GM12874 (cell line): ENCODE data around the gene NPLOC4.

Experiments used
- TF ChIP-seq, protein P1 (sequence below): IDR thresholded peaks from 2 replicates; pipeline ENCODE4 v1.5.1; 2011; ENCODE audit warnings: low read depth, mild to moderate bottlenecking, control low read depth, low read length, moderate library complexity; ENCODE audit not compliant: insufficient read depth

Gene NPLOC4

DNA sequence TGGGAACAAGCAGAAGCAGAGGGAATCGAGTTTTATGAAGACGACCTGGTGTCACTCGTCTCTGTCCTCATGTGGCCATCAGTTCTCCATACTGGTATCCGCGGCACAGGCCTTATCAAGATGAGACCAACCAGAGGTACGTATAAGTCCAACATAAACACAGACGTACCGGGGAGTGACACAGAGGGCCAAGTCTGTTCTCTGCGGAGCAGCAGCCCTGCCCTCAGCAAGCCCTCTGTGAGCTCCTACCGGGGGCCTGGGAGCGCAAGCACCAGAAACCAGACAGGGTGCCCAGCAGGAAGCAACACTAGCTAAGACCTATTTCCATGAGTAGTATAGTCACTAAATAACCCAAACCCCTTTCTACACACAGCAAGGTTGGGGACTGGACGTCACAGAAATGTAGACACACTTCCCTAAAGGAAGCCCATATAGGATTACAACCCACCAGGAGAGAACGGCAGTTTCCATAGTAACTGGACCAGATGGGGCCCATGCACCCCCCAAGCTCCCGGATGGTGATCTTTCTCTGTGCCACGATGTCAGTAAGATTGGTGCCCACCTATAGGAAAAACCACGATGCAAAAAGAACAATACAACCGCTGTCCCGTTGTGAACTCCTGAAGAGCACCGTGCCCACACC, 45.8 kb upstream of the NPLOC4 start:
- TF ChIP-seq, protein P1, sequence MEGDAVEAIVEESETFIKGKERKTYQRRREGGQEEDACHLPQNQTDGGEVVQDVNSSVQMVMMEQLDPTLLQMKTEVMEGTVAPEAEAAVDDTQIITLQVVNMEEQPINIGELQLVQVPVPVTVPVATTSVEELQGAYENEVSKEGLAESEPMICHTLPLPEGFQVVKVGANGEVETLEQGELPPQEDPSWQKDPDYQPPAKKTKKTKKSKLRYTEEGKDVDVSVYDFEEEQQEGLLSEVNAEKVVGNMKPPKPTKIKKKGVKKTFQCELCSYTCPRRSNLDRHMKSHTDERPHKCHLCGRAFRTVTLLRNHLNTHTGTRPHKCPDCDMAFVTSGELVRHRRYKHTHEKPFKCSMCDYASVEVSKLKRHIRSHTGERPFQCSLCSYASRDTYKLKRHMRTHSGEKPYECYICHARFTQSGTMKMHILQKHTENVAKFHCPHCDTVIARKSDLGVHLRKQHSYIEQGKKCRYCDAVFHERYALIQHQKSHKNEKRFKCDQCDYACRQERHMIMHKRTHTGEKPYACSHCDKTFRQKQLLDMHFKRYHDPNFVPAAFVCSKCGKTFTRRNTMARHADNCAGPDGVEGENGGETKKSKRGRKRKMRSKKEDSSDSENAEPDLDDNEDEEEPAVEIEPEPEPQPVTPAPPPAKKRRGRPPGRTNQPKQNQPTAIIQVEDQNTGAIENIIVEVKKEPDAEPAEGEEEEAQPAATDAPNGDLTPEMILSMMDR, result no peak

GRCh38 chr17:81681672-81682071, 44.8 kb upstream of the NPLOC4 start:
- TF ChIP-seq, protein P1, result no peak

DNA sequence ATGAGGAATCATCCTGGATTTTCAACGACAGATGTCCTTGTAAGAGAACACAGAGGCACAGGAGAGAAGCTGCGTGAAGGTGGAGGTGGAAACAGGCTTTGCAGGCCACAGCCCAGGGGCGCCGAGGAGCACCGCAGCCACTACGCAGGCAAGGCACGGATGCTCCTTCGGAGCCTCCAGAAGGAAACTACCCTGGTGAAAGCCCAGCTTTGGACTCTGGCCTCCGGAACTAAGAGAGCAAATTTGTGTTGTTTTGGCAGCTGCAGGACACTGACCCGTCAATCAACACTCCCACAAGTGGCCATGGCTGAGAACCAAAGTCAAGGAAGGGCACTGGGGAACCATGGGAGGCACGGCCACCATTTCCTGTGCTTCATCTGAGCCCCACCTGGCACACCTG, 43.2 kb upstream of the NPLOC4 start:
- TF ChIP-seq, protein P1, result no peak

DNA sequence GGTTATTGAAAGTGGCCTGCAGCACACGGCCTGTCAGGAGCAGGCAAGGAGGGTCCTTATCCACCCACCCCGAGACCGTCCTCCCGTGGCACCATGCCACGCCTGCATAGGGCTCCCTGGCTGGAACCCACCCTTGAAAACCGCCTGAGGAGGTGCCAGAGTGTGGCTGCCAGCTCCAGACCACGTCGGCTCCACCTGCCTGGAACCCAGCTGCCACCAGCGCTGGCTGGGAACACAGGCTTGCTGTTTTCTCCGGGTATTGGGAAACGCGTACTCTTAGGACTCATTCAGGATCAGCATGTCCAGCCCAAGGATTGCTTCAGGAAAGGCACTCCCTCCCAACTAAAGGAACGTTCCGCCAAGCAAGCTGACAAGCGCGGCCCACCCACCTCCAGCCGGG, 40.0 kb upstream of the NPLOC4 start:
- TF ChIP-seq, protein P1, result no peak

DNA sequence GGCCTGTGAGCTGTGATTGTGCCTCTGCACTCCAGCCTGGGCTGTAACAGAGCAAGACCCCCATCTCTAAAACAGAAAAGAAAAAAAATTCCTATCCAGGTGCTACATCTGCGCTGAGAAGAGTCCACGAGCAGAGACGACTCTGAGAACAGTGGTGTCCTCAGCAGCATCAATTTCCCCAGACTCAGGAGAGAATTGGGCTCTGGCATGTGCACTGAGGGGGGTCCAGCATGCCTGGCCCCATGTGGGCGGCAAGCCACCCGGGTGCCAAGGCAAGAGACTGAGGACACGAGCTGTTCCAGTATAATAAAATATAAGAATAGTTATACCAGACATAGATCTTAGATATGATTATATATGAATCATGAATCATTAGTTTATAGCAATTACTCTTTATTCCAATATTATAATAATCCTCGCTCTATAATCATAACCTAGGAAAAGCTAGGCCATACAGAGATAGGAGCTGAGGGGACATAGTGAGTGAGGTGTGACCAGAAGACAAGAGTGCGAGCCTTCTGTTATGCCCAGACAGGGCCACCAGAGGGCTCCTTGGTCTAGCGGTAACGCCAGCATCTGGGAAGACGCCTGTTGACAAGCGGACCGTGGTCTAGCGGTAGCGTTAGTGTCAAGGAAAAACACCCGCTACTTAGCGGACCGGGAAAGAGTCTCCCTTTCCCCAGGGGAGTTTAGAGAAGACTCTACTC, 38.8 kb upstream of the NPLOC4 start:
- TF ChIP-seq, protein P1, result peak; percentile 41

- TF ChIP-seq, protein P1, result no peak
Measured at GRCh38 chr17:81673561-81674258, 36.8 kb upstream of the NPLOC4 start.

GRCh38 chr17:81672954-81673353, 36.0 kb upstream of the NPLOC4 start:
- TF ChIP-seq, protein P1, result no peak
